ENCODE data around the gene SELE. TPM values are rescaled to one million over a fixed set of nuclear protein-coding genes. Genes with fewer than 3 reads are reported as not detected.

Gene SELE
- total RNA-seq, 1 experiment from 2014 or later: not detected

DNA sequence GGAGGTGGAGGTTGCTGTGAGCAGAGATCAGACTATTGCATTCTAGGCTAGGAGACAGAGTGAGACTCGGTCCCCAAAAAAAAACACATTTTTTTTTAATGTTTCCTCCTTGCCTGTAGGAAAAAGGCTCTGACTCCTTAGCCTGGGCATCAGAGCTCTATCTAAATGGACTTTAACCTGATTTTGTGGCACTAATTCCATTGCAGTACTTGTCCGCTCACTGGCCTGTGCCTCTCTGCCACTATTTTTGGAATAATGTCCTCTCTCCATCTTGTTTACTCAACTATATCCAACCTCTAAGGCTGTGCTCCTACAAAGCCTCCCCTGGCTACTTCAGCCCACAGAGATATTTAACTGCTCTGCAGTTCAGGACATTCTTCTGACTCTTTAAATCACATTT, 34.3 kb upstream of the SELE start:
- ChIA-PET CTCF (no interaction called here), POLR2A (no interaction called here)
- Mint-ChIP-seq H3K9me3 (no peaks in the 10 kb centered on the region), H3K27me3 (ENCODE audit: low read depth) (no peaks in the 10 kb centered on the region), H3K36me3 (no peaks in the 10 kb centered on the region), H3K4me3 (no peak overlapping the region), H3K27ac (no peak overlapping the region), H3K4me1 (peaks cover 6% of the 10 kb centered on the region; the same call in 1 of the 2 replicates)
- ATAC-seq (no peak), DNase-seq (ENCODE audit: low spot score) (no peak)
- TF ChIP-seq GABPB1 (CRISPR knock-in tag; IDR thresholded peaks at IDR 0.05) (no peak), CREB1 (CRISPR knock-in tag; IDR thresholded peaks at IDR 0.05) (no peak), STAT6 (CRISPR knock-in tag; conservative IDR thresholded peaks at IDR 0.05; ENCODE audit: low read depth) (no peak)

DNA sequence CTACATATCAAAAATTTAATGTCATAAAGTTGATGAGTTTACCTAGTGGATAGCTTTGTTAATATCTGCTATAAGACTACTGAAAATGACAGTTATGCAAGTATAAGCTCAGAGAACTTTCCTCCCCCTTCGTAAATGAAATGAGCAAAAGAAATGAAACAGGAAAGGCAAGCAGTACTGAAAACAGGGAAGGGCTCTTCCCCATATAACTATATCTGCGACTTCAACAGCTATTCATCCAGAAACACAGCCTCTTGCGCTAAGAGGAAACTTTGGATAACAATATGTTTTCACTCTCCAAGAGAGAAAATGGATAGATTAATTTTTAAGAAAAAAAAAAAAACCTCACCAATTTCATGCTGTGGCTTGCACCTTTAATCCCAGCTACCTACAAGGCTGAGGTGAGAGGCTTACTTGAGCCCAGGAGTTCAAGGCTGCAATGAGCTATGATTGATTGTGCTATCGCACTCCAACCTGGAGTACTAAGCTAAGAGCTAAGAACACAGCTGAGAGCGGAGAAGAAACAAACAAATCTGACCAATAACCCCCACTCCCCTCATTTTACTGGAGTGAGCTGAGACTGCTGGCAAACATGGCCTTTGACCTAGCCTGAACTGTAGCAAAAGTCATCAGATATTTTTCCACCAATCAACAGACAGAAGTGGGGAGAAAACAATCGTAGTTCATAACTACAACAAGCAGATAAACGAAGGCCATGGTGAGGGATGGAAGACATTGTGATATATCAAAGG, 31.9 kb upstream of the SELE start:
- H3K27me3 Mint-ChIP-seq (ENCODE audit: low read depth): no peaks in the 10 kb centered on the region
- POLR2A ChIA-PET: no interaction called here
- peaks cover 2% of the 10 kb centered on the region; the same call in 1 of the 2 replicates for H3K36me3 Mint-ChIP-seq
- no peak overlapping the region for H3K4me3 Mint-ChIP-seq
- no peak for DNase-seq (ENCODE audit: low spot score)
- H3K27ac Mint-ChIP-seq: no peak overlapping the region
- ATAC-seq: no peak
- H3K9me3 Mint-ChIP-seq: peaks cover 3% of the 10 kb centered on the region
- TF ChIP-seq, protein P1, sequence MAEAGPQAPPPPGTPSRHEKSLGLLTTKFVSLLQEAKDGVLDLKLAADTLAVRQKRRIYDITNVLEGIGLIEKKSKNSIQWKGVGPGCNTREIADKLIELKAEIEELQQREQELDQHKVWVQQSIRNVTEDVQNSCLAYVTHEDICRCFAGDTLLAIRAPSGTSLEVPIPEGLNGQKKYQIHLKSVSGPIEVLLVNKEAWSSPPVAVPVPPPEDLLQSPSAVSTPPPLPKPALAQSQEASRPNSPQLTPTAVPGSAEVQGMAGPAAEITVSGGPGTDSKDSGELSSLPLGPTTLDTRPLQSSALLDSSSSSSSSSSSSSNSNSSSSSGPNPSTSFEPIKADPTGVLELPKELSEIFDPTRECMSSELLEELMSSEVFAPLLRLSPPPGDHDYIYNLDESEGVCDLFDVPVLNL (CRISPR knock-in tag; IDR thresholded peaks at IDR 0.05; ENCODE audit: borderline replicate concordance, low read depth): no peak
- TF ChIP-seq, protein P2, sequence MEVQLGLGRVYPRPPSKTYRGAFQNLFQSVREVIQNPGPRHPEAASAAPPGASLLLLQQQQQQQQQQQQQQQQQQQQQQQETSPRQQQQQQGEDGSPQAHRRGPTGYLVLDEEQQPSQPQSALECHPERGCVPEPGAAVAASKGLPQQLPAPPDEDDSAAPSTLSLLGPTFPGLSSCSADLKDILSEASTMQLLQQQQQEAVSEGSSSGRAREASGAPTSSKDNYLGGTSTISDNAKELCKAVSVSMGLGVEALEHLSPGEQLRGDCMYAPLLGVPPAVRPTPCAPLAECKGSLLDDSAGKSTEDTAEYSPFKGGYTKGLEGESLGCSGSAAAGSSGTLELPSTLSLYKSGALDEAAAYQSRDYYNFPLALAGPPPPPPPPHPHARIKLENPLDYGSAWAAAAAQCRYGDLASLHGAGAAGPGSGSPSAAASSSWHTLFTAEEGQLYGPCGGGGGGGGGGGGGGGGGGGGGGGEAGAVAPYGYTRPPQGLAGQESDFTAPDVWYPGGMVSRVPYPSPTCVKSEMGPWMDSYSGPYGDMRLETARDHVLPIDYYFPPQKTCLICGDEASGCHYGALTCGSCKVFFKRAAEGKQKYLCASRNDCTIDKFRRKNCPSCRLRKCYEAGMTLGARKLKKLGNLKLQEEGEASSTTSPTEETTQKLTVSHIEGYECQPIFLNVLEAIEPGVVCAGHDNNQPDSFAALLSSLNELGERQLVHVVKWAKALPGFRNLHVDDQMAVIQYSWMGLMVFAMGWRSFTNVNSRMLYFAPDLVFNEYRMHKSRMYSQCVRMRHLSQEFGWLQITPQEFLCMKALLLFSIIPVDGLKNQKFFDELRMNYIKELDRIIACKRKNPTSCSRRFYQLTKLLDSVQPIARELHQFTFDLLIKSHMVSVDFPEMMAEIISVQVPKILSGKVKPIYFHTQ (CRISPR knock-in tag; IDR thresholded peaks at IDR 0.05): no peak
- H3K4me1 Mint-ChIP-seq: peaks cover 9% of the 10 kb centered on the region; the same call in 1 of the 2 replicates
- CTCF ChIA-PET: no interaction called here

- TF ChIP-seq ETV6 (CRISPR knock-in tag; IDR thresholded peaks at IDR 0.05) (no peak), OVOL2 (CRISPR knock-in tag; IDR thresholded peaks at IDR 0.05; ENCODE audit: borderline replicate concordance) (no peak), ZNF232 (CRISPR knock-in tag; IDR thresholded peaks at IDR 0.05) (no peak), ZNF263 (CRISPR knock-in tag; IDR thresholded peaks at IDR 0.05; ENCODE audit: low read depth) (no peak), SMAD4 (CRISPR knock-in tag; IDR thresholded peaks at IDR 0.05) (no peak), TCF7 (CRISPR knock-in tag; IDR thresholded peaks at IDR 0.05; ENCODE audit: low read depth) (no peak), JAZF1 (CRISPR knock-in tag; IDR thresholded peaks at IDR 0.05) (no peak), NFYB (CRISPR knock-in tag; conservative IDR thresholded peaks at IDR 0.05; ENCODE audit: low read depth) (no peak), ZBTB21 (CRISPR knock-in tag; IDR thresholded peaks at IDR 0.05; ENCODE audit: borderline replicate concordance) (no peak), ZNF121 (CRISPR knock-in tag; IDR thresholded peaks at IDR 0.05) (no peak), KAT7 (CRISPR knock-in tag; IDR thresholded peaks at IDR 0.05; ENCODE audit: borderline replicate concordance) (no peak)
- TF ChIP-seq, protein P3, sequence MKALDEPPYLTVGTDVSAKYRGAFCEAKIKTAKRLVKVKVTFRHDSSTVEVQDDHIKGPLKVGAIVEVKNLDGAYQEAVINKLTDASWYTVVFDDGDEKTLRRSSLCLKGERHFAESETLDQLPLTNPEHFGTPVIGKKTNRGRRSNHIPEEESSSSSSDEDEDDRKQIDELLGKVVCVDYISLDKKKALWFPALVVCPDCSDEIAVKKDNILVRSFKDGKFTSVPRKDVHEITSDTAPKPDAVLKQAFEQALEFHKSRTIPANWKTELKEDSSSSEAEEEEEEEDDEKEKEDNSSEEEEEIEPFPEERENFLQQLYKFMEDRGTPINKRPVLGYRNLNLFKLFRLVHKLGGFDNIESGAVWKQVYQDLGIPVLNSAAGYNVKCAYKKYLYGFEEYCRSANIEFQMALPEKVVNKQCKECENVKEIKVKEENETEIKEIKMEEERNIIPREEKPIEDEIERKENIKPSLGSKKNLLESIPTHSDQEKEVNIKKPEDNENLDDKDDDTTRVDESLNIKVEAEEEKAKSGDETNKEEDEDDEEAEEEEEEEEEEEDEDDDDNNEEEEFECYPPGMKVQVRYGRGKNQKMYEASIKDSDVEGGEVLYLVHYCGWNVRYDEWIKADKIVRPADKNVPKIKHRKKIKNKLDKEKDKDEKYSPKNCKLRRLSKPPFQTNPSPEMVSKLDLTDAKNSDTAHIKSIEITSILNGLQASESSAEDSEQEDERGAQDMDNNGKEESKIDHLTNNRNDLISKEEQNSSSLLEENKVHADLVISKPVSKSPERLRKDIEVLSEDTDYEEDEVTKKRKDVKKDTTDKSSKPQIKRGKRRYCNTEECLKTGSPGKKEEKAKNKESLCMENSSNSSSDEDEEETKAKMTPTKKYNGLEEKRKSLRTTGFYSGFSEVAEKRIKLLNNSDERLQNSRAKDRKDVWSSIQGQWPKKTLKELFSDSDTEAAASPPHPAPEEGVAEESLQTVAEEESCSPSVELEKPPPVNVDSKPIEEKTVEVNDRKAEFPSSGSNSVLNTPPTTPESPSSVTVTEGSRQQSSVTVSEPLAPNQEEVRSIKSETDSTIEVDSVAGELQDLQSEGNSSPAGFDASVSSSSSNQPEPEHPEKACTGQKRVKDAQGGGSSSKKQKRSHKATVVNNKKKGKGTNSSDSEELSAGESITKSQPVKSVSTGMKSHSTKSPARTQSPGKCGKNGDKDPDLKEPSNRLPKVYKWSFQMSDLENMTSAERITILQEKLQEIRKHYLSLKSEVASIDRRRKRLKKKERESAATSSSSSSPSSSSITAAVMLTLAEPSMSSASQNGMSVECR (CRISPR knock-in tag; IDR thresholded peaks at IDR 0.05; ENCODE audit: borderline replicate concordance): no peak
- TF ChIP-seq, protein P4, sequence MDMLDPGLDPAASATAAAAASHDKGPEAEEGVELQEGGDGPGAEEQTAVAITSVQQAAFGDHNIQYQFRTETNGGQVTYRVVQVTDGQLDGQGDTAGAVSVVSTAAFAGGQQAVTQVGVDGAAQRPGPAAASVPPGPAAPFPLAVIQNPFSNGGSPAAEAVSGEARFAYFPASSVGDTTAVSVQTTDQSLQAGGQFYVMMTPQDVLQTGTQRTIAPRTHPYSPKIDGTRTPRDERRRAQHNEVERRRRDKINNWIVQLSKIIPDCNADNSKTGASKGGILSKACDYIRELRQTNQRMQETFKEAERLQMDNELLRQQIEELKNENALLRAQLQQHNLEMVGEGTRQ (CRISPR knock-in tag; IDR thresholded peaks at IDR 0.05): no peak
- ChIA-PET POLR2A (no interaction called here), CTCF (no interaction called here)
- H3K4me3 Mint-ChIP-seq: no peak overlapping the region
- peaks cover 9% of the 10 kb centered on the region; the same call in 1 of the 2 replicates for H3K4me1 Mint-ChIP-seq
- H3K27me3 Mint-ChIP-seq (ENCODE audit: low read depth): no peaks in the 10 kb centered on the region
- no peak for ATAC-seq
- no peak for DNase-seq (ENCODE audit: low spot score)
- no peak overlapping the region for H3K27ac Mint-ChIP-seq
- peaks cover 11% of the 10 kb centered on the region for H3K9me3 Mint-ChIP-seq
- H3K36me3 Mint-ChIP-seq: peaks cover 3% of the 10 kb centered on the region
Observed at GRCh38 chr1:169764919-169765318, 31.0 kb upstream of the SELE start.
